Activated CD4-positive, alpha-beta T cell treated with anti-CD3 and anti-CD28 coated beads for 36 hours (primary cell): ENCODE data around the gene TOPORS. TPM values are rescaled to one million over a fixed set of nuclear protein-coding genes. Genes with fewer than 3 reads are reported as not detected.
"Not testable (repeated sequence)": the region's sequence is repeated elsewhere in the genome, so short reads cannot be mapped to it uniquely, and the experiment has no call there.

ENCODE experiments used
- ATAC-seq: fragments of 200-7000 bp; cut with Tn5 transposase; one replicate; pipeline ENCODE4 v1.10.0; 2021; ENCODE audit warnings: mild to moderate bottlenecking, moderate library complexity
- CTCF ChIA-PET: fragments of 350-600 bp; sonication (Branson Sonifier 250); formaldehyde crosslinking; loops from one replicate; lab custom pipeline; 2021; ENCODE audit warnings: antibody characterized with exemption; lab: Charles Lee
- POLR2A ChIA-PET: fragments of 350-600 bp; sonication (Branson Sonifier 250); formaldehyde crosslinking; loops from one replicate; lab custom pipeline; 2021; ENCODE audit warnings: antibody characterized with exemption, inconsistent platforms; lab: Charles Lee
- DNase-seq: peaks from one replicate; pipeline ENCODE4 v3.0.0-alpha.2; 2020
- H3K27ac Mint-ChIP-seq: one replicate; pipeline ENCODE4 v1.8.0; 2021; ENCODE audit warnings: mixed read lengths
- H3K27me3 Mint-ChIP-seq: one replicate; pipeline ENCODE4 v1.8.0; 2021; ENCODE audit warnings: mixed read lengths
- H3K36me3 Mint-ChIP-seq: one replicate; pipeline ENCODE4 v1.8.0; 2021; ENCODE audit warnings: low read depth, mixed read lengths
- H3K4me1 Mint-ChIP-seq: one replicate; pipeline ENCODE4 v1.8.0; 2021; ENCODE audit warnings: mixed read lengths
- H3K4me3 Mint-ChIP-seq: one replicate; pipeline ENCODE4 v1.8.0; 2021; ENCODE audit warnings: mild to moderate bottlenecking, moderate library complexity, mixed read lengths
- H3K9me3 Mint-ChIP-seq: one replicate; pipeline ENCODE4 v1.8.0; 2021; ENCODE audit warnings: low read depth, mixed read lengths
- intact Hi-C, 2 experiments: fragments of 100-400 bp; cut with DNase I in 1 of 2; cut with micrococcal nuclease in 1 of 2; formaldehyde crosslinking; loops; one replicate each; pipeline versions ENCODE4 v1.14.2 to v1.15.1; 2022 to 2024; cut with DNase I, micrococcal nuclease
- total RNA-seq, 2 experiments: library from RNA; stranded (reverse); gene quantifications; one replicate each; pipeline ENCODE4 v1.2.3, GENCODE V29; 2021

The TOPORS gene
- total RNA-seq, 2 experiments from 2014 or later: 14.4 to 18.9 TPM

DNA sequence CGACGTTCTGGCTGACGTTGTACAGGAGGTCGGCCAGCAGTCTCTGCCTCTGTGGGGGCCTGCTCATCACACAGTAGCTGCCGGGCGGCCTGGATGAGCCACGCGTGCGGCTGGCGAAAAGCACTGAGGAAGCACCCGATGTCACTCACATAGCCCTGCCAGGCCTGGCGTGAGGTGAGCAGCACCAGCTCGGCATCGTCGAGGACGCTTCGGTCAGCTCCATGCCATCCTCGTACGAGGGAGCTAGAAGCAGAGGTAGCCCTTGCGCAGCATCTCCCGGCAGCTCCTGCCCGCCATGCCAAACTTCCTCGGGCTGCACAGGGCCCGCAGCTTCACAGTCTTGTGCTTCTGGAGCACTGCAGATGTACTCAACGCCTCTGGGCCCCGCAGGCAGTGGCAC is 14.4 kb upstream of the TOPORS start:
- H3K27me3 Mint-ChIP-seq: no peaks in the 10 kb centered on the region
- no peaks in the 10 kb centered on the region for H3K9me3 Mint-ChIP-seq
- no peak for DNase-seq
- CTCF ChIA-PET: interaction anchor here (0.6 to 4.3 kb wide), 3 partner anchors 10 to 187 kb away, joined by 3 to 28 read pairs (median 3); no protein-coding TSS in a partner anchor
- H3K36me3 Mint-ChIP-seq: peaks cover 17% of the 10 kb centered on the region
- ATAC-seq: no peak
- H3K4me1 Mint-ChIP-seq: peaks cover 20% of the 10 kb centered on the region
- intact Hi-C loops: no loop called here
- H3K27ac Mint-ChIP-seq: no peak overlapping the region
- POLR2A ChIA-PET: interaction anchor here (1.0 kb wide), 1 partner anchor 9 kb away, joined by 4 read pairs; no protein-coding TSS in a partner anchor
- no peak overlapping the region for H3K4me3 Mint-ChIP-seq

DNA sequence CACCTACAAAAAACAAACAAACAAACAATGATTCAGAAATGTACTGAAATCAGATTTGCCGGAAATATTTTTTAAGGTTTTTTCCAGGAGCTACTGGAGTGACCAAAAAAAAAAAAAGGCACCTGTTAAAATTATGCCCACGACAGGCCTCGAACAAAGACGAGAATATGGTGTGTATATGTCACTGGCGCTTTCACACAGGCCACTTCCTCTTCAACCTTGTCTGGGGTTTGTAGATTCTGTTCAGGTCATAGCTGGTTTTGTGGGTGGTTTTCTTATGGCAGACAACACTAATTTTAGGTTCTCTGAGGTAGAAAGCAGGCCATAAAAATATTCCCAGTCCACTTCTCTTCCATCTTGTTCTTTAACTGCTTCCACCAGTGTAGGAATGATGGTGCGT is 13.6 kb upstream of the TOPORS start:
- no peak overlapping the region for H3K4me3 Mint-ChIP-seq
- peaks cover 20% of the 10 kb centered on the region for H3K36me3 Mint-ChIP-seq
- no peaks in the 10 kb centered on the region for H3K27me3 Mint-ChIP-seq
- no peak for ATAC-seq
- no peaks in the 10 kb centered on the region for H3K9me3 Mint-ChIP-seq
- peaks cover 19% of the 10 kb centered on the region for H3K4me1 Mint-ChIP-seq
- DNase-seq: no peak
- ChIA-PET POLR2A (interaction anchor here (1.0 kb wide), 1 partner anchor 8 kb away, joined by 4 read pairs; no protein-coding TSS in a partner anchor), CTCF (interaction anchor here (4.3 kb wide), 1 partner anchor 187 kb away, joined by 28 read pairs; no protein-coding TSS in a partner anchor)
- H3K27ac Mint-ChIP-seq: no peak overlapping the region
- intact Hi-C loops: no loop called here

DNA sequence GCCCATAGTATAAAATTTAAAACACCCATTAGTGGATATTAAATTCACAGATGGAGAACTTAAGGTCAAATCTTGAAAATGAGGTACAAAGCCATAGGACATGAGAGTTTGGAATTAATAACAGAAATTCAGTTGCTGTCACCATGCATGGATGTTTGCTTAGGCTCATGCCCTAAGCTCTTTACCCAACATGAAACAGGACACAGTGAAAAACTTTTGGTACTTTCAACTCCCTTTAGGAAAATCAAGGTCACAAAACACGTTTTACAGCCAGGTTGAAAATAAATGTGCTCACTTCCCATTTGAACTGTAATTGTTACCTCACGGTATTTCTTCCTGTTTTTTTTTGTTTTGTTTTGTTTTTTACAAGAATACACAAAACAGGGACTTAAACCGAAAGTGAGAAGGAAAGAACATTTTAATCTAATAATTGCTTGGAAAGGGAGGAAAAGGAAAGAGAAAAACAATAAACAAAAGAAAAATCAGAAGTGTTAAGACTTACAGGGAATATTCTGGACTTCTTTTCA is 6.1 kb upstream of the TOPORS start:
- ChIA-PET POLR2A (interaction anchor here (0.9 kb wide), 1 partner anchor 8 kb away, joined by 4 read pairs; no protein-coding TSS in a partner anchor), CTCF (interaction anchor here (1.1 to 2.9 kb wide), 3 partner anchors 14 to 182 kb away, joined by 3 to 18 read pairs (median 10); partner anchors contain the start of gene NDUFB6)
- Mint-ChIP-seq H3K27ac (no peak overlapping the region), H3K27me3 (no peaks in the 10 kb centered on the region), H3K9me3 (no peaks in the 10 kb centered on the region), H3K4me3 (no peak overlapping the region), H3K4me1 (peaks cover 37% of the 10 kb centered on the region), H3K36me3 (peaks cover 17% of the 10 kb centered on the region)
- intact Hi-C loops: loop anchor here (10.0 kb wide), 2 partner anchors 606 to 1616 kb away; partner anchors contain the start of genes B4GALT1 (in 1 of the 2) and UBAP1 (in 1 of the 2)
- ATAC-seq (no peak), DNase-seq (no peak)

DNA sequence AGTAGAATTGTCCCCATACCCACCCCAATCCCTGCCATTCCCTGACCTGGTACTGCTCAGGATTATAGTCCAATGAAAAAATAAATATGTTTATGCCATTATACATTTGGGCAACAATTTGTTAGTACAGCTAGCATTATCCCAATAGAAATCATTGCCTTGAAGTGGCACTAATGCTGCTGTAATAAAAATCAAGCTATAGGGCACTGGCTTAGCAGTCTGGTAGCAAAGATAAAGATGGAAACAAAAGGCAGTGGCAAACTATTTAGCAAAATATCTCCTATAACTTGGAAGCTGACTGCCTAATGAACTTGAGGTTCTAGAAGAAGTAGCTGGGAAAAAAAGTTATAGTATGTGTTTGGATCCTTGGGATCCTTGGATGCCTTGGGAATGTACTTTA is 2.2 kb upstream of the TOPORS start:
- Mint-ChIP-seq H3K27ac (peak overlapping the region; percentile 42), H3K27me3 (no peaks in the 10 kb centered on the region), H3K4me3 (no peak overlapping the region), H3K4me1 (peaks cover 41% of the 10 kb centered on the region), H3K36me3 (peaks cover 25% of the 10 kb centered on the region), H3K9me3 (no peaks in the 10 kb centered on the region)
- CTCF ChIA-PET: interaction anchor here (1.2 to 3.1 kb wide), 3 partner anchors 9 to 26 kb away, joined by 5 to 17 read pairs (median 5); partner anchors contain the start of gene NDUFB6
- DNase-seq (no peak), ATAC-seq (no peak)
- POLR2A ChIA-PET: no interaction called here
- intact Hi-C loops: loop anchor here (5.0 to 10.0 kb wide), 3 partner anchors 523 to 1620 kb away; partner anchors contain the start of genes B4GALT1 (in 1 of the 2), SMU1 (in 1 of the 2) and UBAP1 (in 1 of the 2)

DNA sequence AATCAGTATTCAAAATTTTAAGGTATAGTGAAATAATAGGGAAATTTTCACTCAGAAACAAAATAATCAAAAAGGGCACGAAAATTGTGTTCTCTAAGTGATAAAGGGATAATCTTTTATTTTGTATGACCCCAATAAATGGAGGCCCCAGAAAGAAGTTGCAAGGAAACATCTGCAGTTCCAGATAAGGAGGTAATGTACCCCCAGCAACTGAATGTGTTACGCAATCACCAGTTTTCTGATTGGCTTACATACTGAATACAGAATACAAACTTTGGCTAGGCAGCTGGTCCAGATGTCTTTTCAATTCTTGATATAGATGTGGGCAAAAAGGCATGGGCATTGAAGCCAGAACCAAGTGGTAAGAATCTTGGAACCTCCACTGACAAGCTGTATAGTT is 1.7 kb upstream of the TOPORS start:
- H3K9me3 Mint-ChIP-seq: no peaks in the 10 kb centered on the region
- no peak overlapping the region for H3K4me3 Mint-ChIP-seq
- intact Hi-C loops: loop anchor here (5.0 to 10.0 kb wide), 3 partner anchors 523 to 1621 kb away; partner anchors contain the start of genes B4GALT1 (in 1 of the 2), SMU1 (in 1 of the 2) and UBAP1 (in 1 of the 2)
- H3K27me3 Mint-ChIP-seq: no peaks in the 10 kb centered on the region
- ATAC-seq: no peak
- peaks cover 28% of the 10 kb centered on the region for H3K36me3 Mint-ChIP-seq
- POLR2A ChIA-PET: no interaction called here
- no peak for DNase-seq
- CTCF ChIA-PET: interaction anchor here (1.2 to 3.1 kb wide), 3 partner anchors 9 to 26 kb away, joined by 5 to 17 read pairs (median 5); partner anchors contain the start of gene NDUFB6
- peaks cover 41% of the 10 kb centered on the region for H3K4me1 Mint-ChIP-seq
- H3K27ac Mint-ChIP-seq: peak overlapping the region; percentile 42

DNA sequence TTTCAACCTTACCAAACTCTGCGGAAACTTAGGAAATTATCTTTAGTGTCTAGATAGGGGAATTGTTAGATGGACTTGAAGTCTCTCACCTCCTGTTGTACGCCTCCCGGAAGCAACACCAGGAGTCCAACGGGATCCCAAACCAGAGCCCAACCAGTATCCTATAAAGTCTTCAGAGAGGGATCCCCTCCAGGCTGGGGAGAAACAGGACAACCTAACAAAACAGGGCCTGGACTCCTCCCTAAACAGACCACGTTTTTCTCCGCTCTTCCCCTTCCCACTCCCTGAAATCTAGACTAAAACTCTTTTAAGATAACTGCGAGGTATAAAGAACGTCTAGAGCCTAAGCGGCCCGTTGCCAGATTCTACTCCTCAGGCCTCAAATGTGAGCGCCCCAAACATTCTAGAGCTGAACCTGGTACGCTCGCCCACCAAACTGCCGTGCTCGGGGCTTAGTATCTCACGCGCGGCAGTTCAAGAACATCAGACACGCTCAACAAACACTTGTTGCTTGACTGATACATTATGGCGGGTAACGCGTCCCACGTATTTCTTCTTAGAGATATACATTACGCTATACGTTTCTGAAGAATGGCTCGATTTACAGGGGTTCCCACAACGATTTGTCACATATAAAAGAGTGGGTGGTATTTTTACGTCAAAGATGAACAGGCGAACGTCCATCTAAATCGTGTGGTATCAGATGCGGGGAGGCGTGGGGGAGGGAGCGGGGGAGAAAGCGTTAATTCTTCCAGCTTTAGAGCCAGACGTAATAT is 922 bp downstream of the TOPORS start:
- Mint-ChIP-seq H3K4me1 (peaks cover 48% of the 10 kb centered on the region), H3K27me3 (no peaks in the 10 kb centered on the region), H3K4me3 (peak overlapping the region; percentile 96), H3K36me3 (peaks cover 34% of the 10 kb centered on the region), H3K9me3 (no peaks in the 10 kb centered on the region), H3K27ac (peak overlapping the region; percentile 99)
- ChIA-PET CTCF (interaction anchor here (0.7 to 5.0 kb wide), 9 partner anchors 12 to 173 kb away, joined by 3 to 25 read pairs (median 4); partner anchors contain the start of genes ACO1, NDUFB6 and RIGI), POLR2A (interaction anchor here (1.0 to 1.6 kb wide), 4 partner anchors 21 to 166 kb away, joined by 3 to 9 read pairs (median 6); partner anchors contain the start of genes NDUFB6 and RIGI)
- peak; percentile 31 for ATAC-seq
- DNase-seq: peak; percentile 73
- intact Hi-C loops: loop anchor here (1.0 to 10.0 kb wide), 13 partner anchors 21 to 1623 kb away; partner anchors contain the start of genes APTX (in 2 of the 2), B4GALT1 (in 2 of the 2), ACO1 (in 1 of the 2) and BAG1 (in 1 of the 2)

DNA sequence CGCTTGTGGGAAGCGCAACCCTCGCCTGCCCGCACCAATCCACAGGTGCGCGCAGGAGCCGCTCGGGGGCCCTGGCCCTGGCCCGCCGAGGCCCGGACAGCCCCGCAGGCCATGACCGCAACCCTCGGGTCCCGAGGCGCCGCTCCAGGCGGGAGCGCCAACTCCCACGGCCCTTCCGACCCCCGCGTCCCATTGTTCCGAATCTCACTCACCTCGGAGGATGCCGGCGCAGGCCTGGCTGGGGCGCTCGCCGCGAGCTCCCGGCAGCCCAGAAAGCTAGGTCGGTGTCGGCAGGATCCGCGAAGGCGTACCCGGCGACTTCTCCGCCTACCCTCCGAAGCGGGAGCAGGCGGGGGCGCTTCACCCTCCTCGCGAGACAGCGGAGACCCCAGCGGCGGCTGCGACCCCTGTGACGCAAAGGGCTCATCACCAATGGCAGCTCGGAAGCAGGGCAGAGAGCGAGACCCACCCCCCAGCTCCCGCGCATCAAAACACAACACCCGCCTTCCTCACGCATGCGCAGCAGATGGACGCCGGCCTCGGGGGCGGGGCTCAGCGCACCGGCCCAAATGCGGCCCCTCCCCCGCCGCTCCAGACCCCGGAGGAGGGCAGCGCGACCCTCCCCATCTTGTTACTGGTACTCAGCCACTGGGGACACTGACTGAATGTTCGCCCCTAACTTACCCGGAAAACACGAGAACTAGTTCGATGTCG is 1.7 kb downstream of the TOPORS start:
- H3K9me3 Mint-ChIP-seq: no peaks in the 10 kb centered on the region
- POLR2A ChIA-PET: interaction anchor here (0.6 to 1.6 kb wide), 7 partner anchors 22 to 613 kb away, joined by 3 to 9 read pairs (median 3); partner anchors contain the start of genes ACO1, DNAJA1, NDUFB6 and RIGI
- H3K27me3 Mint-ChIP-seq: no peaks in the 10 kb centered on the region
- peaks cover 27% of the 10 kb centered on the region for H3K36me3 Mint-ChIP-seq
- peaks cover 47% of the 10 kb centered on the region for H3K4me1 Mint-ChIP-seq
- CTCF ChIA-PET: interaction anchor here (0.7 to 5.0 kb wide), 9 partner anchors 13 to 172 kb away, joined by 3 to 25 read pairs (median 4); partner anchors contain the start of genes ACO1, NDUFB6 and RIGI
- peak overlapping the region; percentile 99 for H3K27ac Mint-ChIP-seq
- intact Hi-C loops: loop anchor here (1.0 to 10.0 kb wide), 8 partner anchors 24 to 1624 kb away; partner anchors contain the start of genes B4GALT1 (in 2 of the 2), RIGI (in 2 of the 2), ACO1 (in 1 of the 2) and APTX (in 1 of the 2)
- peak overlapping the region; percentile 96 for H3K4me3 Mint-ChIP-seq
- DNase-seq: peak; percentile 95
- peak; percentile 74 for ATAC-seq

DNA sequence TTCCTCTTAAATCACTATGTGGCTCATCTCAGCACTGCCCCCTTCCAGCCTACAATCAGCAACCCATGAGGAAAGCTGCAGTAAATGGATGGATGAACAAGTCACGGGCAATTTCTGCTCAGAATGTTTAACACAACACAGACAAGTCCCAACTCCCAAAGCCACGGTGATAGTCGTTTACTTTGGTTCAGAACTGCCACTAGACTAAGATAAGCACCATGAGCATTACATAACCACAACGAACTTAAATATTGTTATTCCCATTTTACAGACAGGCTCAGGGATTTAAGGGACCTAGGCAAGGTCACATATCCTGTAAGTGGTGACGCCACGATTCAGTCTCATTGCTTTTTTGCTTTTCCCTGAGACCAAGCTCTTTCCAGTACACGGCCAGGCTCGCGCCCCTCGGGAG is 2.2 kb downstream of the TOPORS start:
- H3K4me1 Mint-ChIP-seq: peaks cover 45% of the 10 kb centered on the region
- intact Hi-C loops: loop anchor here (1.0 to 10.0 kb wide), 4 partner anchors 24 to 1625 kb away; partner anchors contain the start of genes B4GALT1 (in 1 of the 2), RIGI (in 1 of the 2), SMU1 (in 1 of the 2) and UBAP1 (in 1 of the 2)

DNA sequence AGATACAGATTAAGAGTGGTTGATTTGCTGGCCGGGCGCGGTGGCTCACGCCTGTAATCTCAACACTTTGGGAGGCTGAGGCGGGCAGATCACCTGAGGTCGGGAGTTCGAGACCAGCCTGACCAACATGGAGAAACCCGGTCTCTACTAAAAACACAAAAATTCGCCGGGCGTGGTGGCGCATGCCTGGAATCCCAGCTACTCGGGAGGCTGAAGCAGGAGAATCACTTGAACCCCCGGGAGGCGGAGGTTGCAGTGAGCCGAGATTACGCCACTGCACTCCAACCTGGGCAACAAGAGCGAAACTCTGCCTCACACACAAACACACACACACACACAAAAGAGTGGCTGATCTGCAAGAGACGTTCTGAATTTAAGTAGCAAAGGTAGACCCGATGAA is 4.2 kb downstream of the TOPORS start:
- ATAC-seq, POLR2A ChIA-PET, intact Hi-C loops, H3K27me3 Mint-ChIP-seq, H3K27ac Mint-ChIP-seq, H3K9me3 Mint-ChIP-seq, DNase-seq, H3K4me3 Mint-ChIP-seq: not testable (repeated sequence)
- peaks cover 38% of the 10 kb centered on the region for H3K36me3 Mint-ChIP-seq
- peaks cover 31% of the 10 kb centered on the region for H3K4me1 Mint-ChIP-seq
- CTCF ChIA-PET: interaction anchor here (0.7 to 5.0 kb wide), 5 partner anchors 19 to 169 kb away, joined by 3 to 25 read pairs (median 4); partner anchors contain the start of genes NDUFB6 and RIGI

More for the DNA sequence above, 2.2 kb downstream of the TOPORS start:
- H3K36me3 Mint-ChIP-seq: peaks cover 27% of the 10 kb centered on the region
- POLR2A ChIA-PET: interaction anchor here (0.6 to 1.6 kb wide), 7 partner anchors 22 to 613 kb away, joined by 3 to 9 read pairs (median 3); partner anchors contain the start of genes ACO1, DNAJA1, NDUFB6 and RIGI
- no peak for DNase-seq
- H3K9me3 Mint-ChIP-seq: no peaks in the 10 kb centered on the region
- H3K27ac Mint-ChIP-seq: peak overlapping the region; percentile 79
- no peak for ATAC-seq
- peak overlapping the region; percentile 96 for H3K4me3 Mint-ChIP-seq
- no peaks in the 10 kb centered on the region for H3K27me3 Mint-ChIP-seq
- CTCF ChIA-PET: interaction anchor here (0.7 to 5.0 kb wide), 11 partner anchors 18 to 171 kb away, joined by 3 to 25 read pairs (median 4); partner anchors contain the start of genes ACO1, NDUFB6 and RIGI

DNA sequence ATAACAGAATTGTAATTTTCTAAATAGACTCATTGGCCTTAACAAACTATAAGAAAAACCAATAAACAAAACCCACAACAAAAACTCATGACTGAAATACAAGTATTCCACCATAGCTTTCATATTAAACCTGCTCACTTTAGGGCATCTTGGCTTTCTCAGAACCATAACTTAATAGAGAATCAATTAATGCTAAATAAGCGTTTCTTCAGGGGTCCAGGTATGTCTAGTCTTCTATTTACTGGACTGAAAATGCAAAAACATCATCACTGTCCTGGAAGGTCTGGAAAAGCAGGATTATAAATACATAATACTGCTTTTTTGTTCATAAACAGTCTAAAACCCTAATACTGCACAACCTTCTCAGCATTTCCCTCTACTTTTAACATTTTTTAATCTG is 6.5 kb downstream of the TOPORS start:
- POLR2A ChIA-PET: no interaction called here
- CTCF ChIA-PET: interaction anchor here (1.0 to 3.1 kb wide), 6 partner anchors 19 to 167 kb away, joined by 3 to 12 read pairs (median 4); no protein-coding TSS in a partner anchor
- peaks cover 29% of the 10 kb centered on the region for H3K4me1 Mint-ChIP-seq
- H3K27me3 Mint-ChIP-seq: no peaks in the 10 kb centered on the region
- DNase-seq (no peak), ATAC-seq (no peak)
- intact Hi-C loops: no loop called here
- H3K36me3 Mint-ChIP-seq: peaks cover 42% of the 10 kb centered on the region
- H3K9me3 Mint-ChIP-seq: no peaks in the 10 kb centered on the region
- H3K27ac Mint-ChIP-seq: no peak overlapping the region
- H3K4me3 Mint-ChIP-seq: no peak overlapping the region
